ENCODE measurements around the gene STK24.
"Not testable (repeated sequence)": the region's sequence is repeated elsewhere in the genome, so short reads cannot be mapped to it uniquely, and the experiment has no call there.

Gene STK24

GRCh38 chr13:98591721-98592361 is 14.9 kb upstream of the STK24 start:
- H3K27me3 ChIP-seq: no peaks in the 10 kb centered on the region
- no peak overlapping the region for H3K4me3 ChIP-seq (ENCODE audit: low read depth, low read length)
- peaks cover 2% of the 10 kb centered on the region for H3K4me1 ChIP-seq
- no peaks in the 10 kb centered on the region for H3K9me3 ChIP-seq
- TF ChIP-seq CTCF (IDR thresholded peaks at IDR 0.05; ENCODE audit: low read depth, low read length): no peak
- no peaks in the 10 kb centered on the region for H3K36me3 ChIP-seq
- DNase-seq: no peak

GRCh38 chr13:98590471-98590870 is 13.6 kb upstream of the STK24 start:
- not testable (repeated sequence) for H3K4me3 ChIP-seq (ENCODE audit: low read depth, low read length); H3K27me3 ChIP-seq; H3K36me3 ChIP-seq; DNase-seq; H3K9me3 ChIP-seq
- peaks cover 12% of the 10 kb centered on the region for H3K4me1 ChIP-seq

- not testable (repeated sequence) for H3K9me3 ChIP-seq; H3K4me3 ChIP-seq (ENCODE audit: low read depth, low read length); H3K27me3 ChIP-seq; H3K36me3 ChIP-seq; DNase-seq
- peaks cover 22% of the 10 kb centered on the region for H3K4me1 ChIP-seq
These were observed 12.6 kb upstream of the STK24 start for GRCh38 chr13:98589516-98589915.

- no peaks in the 10 kb centered on the region for H3K27me3 ChIP-seq
- H3K4me3 ChIP-seq (ENCODE audit: low read depth, low read length): no peak overlapping the region
- peaks cover 26% of the 10 kb centered on the region for H3K4me1 ChIP-seq
- H3K36me3 ChIP-seq: no peaks in the 10 kb centered on the region
- H3K9me3 ChIP-seq: no peaks in the 10 kb centered on the region
- peak; percentile 44 for DNase-seq
- no peak for TF ChIP-seq CTCF (IDR thresholded peaks at IDR 0.05; ENCODE audit: low read depth, low read length)
These were observed 9.8 kb upstream of the STK24 start for GRCh38 chr13:98586400-98587345.

- Histone ChIP-seq H3K9me3 (no peaks in the 10 kb centered on the region), H3K27me3 (no peaks in the 10 kb centered on the region), H3K36me3 (no peaks in the 10 kb centered on the region), H3K4me1 (peaks cover 30% of the 10 kb centered on the region), H3K4me3 (ENCODE audit: low read depth, low read length) (no peak overlapping the region)
- no peak for TF ChIP-seq CTCF (IDR thresholded peaks at IDR 0.05; ENCODE audit: low read depth, low read length)
- DNase-seq: no peak
These were observed 9.0 kb upstream of the STK24 start for GRCh38 chr13:98585946-98586345.

GRCh38 chr13:98585398-98585754 is 8.5 kb upstream of the STK24 start:
- H3K9me3 ChIP-seq: no peaks in the 10 kb centered on the region
- peaks cover 30% of the 10 kb centered on the region for H3K4me1 ChIP-seq
- no peaks in the 10 kb centered on the region for H3K27me3 ChIP-seq
- TF ChIP-seq CTCF (IDR thresholded peaks at IDR 0.05; ENCODE audit: low read depth, low read length): no peak
- H3K4me3 ChIP-seq (ENCODE audit: low read depth, low read length): no peak overlapping the region
- no peak for DNase-seq
- H3K36me3 ChIP-seq: no peaks in the 10 kb centered on the region

Measured in BE2C (cell line).